SK-N-SH (cell line): ENCODE results near the gene TMEM131. TPM values are rescaled to one million over a fixed set of nuclear protein-coding genes. Genes with fewer than 3 reads are reported as not detected.

Source experiments
- CTCF ChIA-PET: fragments of 300-600, 350-600 bp; formaldehyde crosslinking; extraction: SDS; loops from one replicate; lab custom pipeline; 2021; lab: Yijun Ruan, JAX
- POLR2A ChIA-PET: fragments of 350-600 bp; sonication (Branson Sonifier 250); formaldehyde crosslinking; extraction: SDS; loops from one replicate; lab custom pipeline; 2020; ENCODE audit warnings: antibody characterized with exemption, inconsistent platforms; lab: Yijun Ruan, JAX
- DNase-seq: peaks from one replicate; pipeline ENCODE4 v3.0.0; 2012
- H2AFZ ChIP-seq: fragments of 200-600 bp; sonication (generic); 2 replicates; pipeline ENCODE4 v1.8.1; 2016; ENCODE audit warnings: antibody characterized with exemption, mild to moderate bottlenecking, low read depth
- H3F3A ChIP-seq: fragments of 200-600 bp; sonication (generic); replicated peaks from 2 replicates; pipeline ENCODE3; 2016; ENCODE audit warnings: antibody characterized with exemption, mild to moderate bottlenecking; ENCODE audit not compliant: insufficient read depth
- H3K27ac ChIP-seq, 2 experiments: fragments of 200-500 bp in 1 of 2; fragments of 200-600 bp in 1 of 2; sonication (Bioruptor generic) in 1 of 2; sonication (generic), shearing (Covaris generic) in 1 of 2; 2 replicates each; pipeline versions ENCODE4 v1.5.1 to v1.6.1; 2014 to 2016; ENCODE audit warnings: low read depth in 2 of 2, inconsistent platforms in 1 of 2, low read length in 1 of 2, mild to moderate bottlenecking in 1 of 2, mixed read lengths in 1 of 2
- H3K27me3 ChIP-seq: fragments of 200-600 bp; sonication (generic), shearing (Covaris generic); 2 replicates; pipeline ENCODE4 v1.6.1; 2016; ENCODE audit warnings: mixed run types; ENCODE audit not compliant: insufficient read depth
- H3K36me3 ChIP-seq, 2 experiments: fragments of 200-500 bp in 1 of 2; fragments of 200-600 bp in 1 of 2; sonication (Bioruptor generic) in 1 of 2; sonication (generic) in 1 of 2; replicated peaks in 1 of 2; 2 replicates each; pipeline versions ENCODE3 to v1.5.1; 2014 to 2016; ENCODE audit warnings: low read length in 1 of 2, mild to moderate bottlenecking in 1 of 2; ENCODE audit not compliant: insufficient read depth in 2 of 2, control insufficient read depth in 1 of 2
- H3K4me1 ChIP-seq, 2 experiments: fragments of 200-500 bp in 1 of 2; fragments of 200-600 bp in 1 of 2; sonication (Bioruptor generic) in 1 of 2; sonication (generic), shearing (Covaris generic) in 1 of 2; 2 replicates each; pipeline versions ENCODE4 v1.5.1 to v1.6.1; 2014 to 2016; ENCODE audit warnings: low read depth in 1 of 2, low read length in 1 of 2, mixed run types in 1 of 2; ENCODE audit not compliant: insufficient read depth in 2 of 2, control insufficient read depth in 1 of 2
- H3K4me2 ChIP-seq: fragments of 200-600 bp; sonication (generic), shearing (Covaris generic); 2 replicates; pipeline ENCODE4 v1.6.1; 2017; ENCODE audit warnings: mixed run types
- H3K4me3 ChIP-seq, 2 experiments: fragments of 200-500 bp in 1 of 2; fragments of 200-600 bp in 1 of 2; sonication (Bioruptor generic) in 1 of 2; sonication (generic), shearing (Covaris generic) in 1 of 2; 2 replicates each; pipeline versions ENCODE4 v1.5.1 to v1.8.1; 2014 to 2016; ENCODE audit warnings: low read depth in 2 of 2, inconsistent platforms in 1 of 2, low read length in 1 of 2, mild to moderate bottlenecking in 1 of 2, mixed read lengths in 1 of 2, moderate library complexity in 1 of 2
- H3K79me2 ChIP-seq: fragments of 200-600 bp; sonication (generic); 2 replicates; pipeline ENCODE4 v1.8.1; 2017; ENCODE audit warnings: mild to moderate bottlenecking; ENCODE audit not compliant: insufficient read depth
- H3K9ac ChIP-seq: fragments of 200-600 bp; sonication (generic); 2 replicates; pipeline ENCODE4 v1.6.1; 2017; ENCODE audit warnings: mixed run types
- H3K9me2 ChIP-seq: fragments of 200-600 bp; sonication (generic); 2 replicates; pipeline ENCODE4 v1.6.1; 2017; ENCODE audit warnings: mixed run types
- H3K9me3 ChIP-seq: fragments of 200-600 bp; sonication (generic); 2 replicates; pipeline ENCODE4 v1.6.1; 2017; ENCODE audit warnings: mixed run types, mild to moderate bottlenecking, moderate library complexity
- H4K20me1 ChIP-seq: fragments of 200-600 bp; sonication (generic); 2 replicates; pipeline ENCODE4 v1.6.1; 2017; ENCODE audit warnings: mild to moderate bottlenecking, mixed run types; ENCODE audit not compliant: insufficient read depth
- CHD2 ChIP-seq: fragments of 150-350 bp; IDR thresholded peaks from 2 replicates; pipeline ENCODE4 v1.6.1; 2018; ENCODE audit warnings: low read length; ENCODE audit not compliant: partially characterized antibody
- ELF1 ChIP-seq: IDR thresholded peaks from 2 replicates; pipeline ENCODE4 v1.4.0; 2012
- FOXJ3 ChIP-seq: sonication (generic); formaldehyde crosslinking; IDR thresholded peaks from 2 replicates; pipeline ENCODE4 v1.5.1; 2020; ENCODE audit warnings: mild to moderate bottlenecking, missing genetic modification reagents
- GATA2 ChIP-seq: sonication (generic); formaldehyde crosslinking; IDR thresholded peaks from 2 replicates; pipeline ENCODE4 v1.5.0; 2020; ENCODE audit warnings: mild to moderate bottlenecking, missing genetic modification reagents
- MEF2A ChIP-seq: IDR thresholded peaks from 2 replicates; pipeline ENCODE4 v1.4.0; 2012; ENCODE audit warnings: low read depth, borderline replicate concordance
- MXI1 ChIP-seq: IDR thresholded peaks from 2 replicates; pipeline ENCODE4 v1.6.1; 2012; ENCODE audit warnings: mild to moderate bottlenecking, low read depth, low read length, improper control_type of control experiment
- RAD21 ChIP-seq: IDR thresholded peaks from 2 replicates; pipeline ENCODE4 v1.6.1; 2012; ENCODE audit warnings: mild to moderate bottlenecking, low read length
- RCOR1 ChIP-seq: fragments of 150-350 bp; IDR thresholded peaks from 2 replicates; pipeline ENCODE4 v1.6.1; 2017; ENCODE audit warnings: antibody characterized with exemption, low read length
- RFX5 ChIP-seq: IDR thresholded peaks from 2 replicates; pipeline ENCODE4 v1.6.1; 2012; ENCODE audit warnings: mild to moderate bottlenecking, improper control_type of control experiment, low read length
- USF2 ChIP-seq: fragments of 150-350 bp; IDR thresholded peaks from 2 replicates; pipeline ENCODE4 v1.6.1; 2017; ENCODE audit warnings: antibody characterized with exemption, low read length, low read depth, borderline replicate concordance
- WGBS: methylation state at CpG from one replicate; pipeline ENCODE4 v1.1.6; 2017; ENCODE audit warnings: low lambda C conversion rate; 5-methylcytosine and 5-hydroxymethylcytosine counted together
- polyA plus RNA-seq, 3 experiments: library from polyadenylated mRNA; depleted of rRNA; stranded (reverse); fragments of >200 nt; gene quantifications; 2 replicates each; pipeline ENCODE4 v1.2.3, GENCODE V29; 2012

TMEM131 gene
- polyA plus RNA-seq, 1 of the 3 experiments (the other 2 are of a cell fraction), result 9.1 TPM

GRCh38 chr2:97765933-97766332 is 229.8 kb downstream of the TMEM131 start:
- no peaks in the 10 kb centered on the region for H3K27me3 ChIP-seq
- no peaks in the 10 kb centered on the region for H4K20me1 ChIP-seq
- H3K9ac ChIP-seq, result no peak overlapping the region
- no peaks in the 10 kb centered on the region for H3K79me2 ChIP-seq
- ChIA-PET POLR2A (no interaction called here), CTCF (interaction anchor here (0.7 to 1.4 kb wide), 2 partner anchors 9 to 25 kb away, joined by 3 read pairs; no protein-coding TSS in a partner anchor)
- WGBS, result 96% methylated on average over 4 of the region's 4 CpGs
- H3K27ac ChIP-seq, result no peak overlapping the region
- DNase-seq, result no peak
- no peak overlapping the region for H2AFZ ChIP-seq
- no peak overlapping the region for H3K4me3 ChIP-seq
- no peaks in the 10 kb centered on the region for H3F3A ChIP-seq
- no peaks in the 10 kb centered on the region; a peak in 1 of 4 replicates for H3K4me1 ChIP-seq
- H3K36me3 ChIP-seq, result peaks cover 0 to 56% of the 10 kb centered on the region in 2 experiments
- H3K9me3 ChIP-seq, result no peaks in the 10 kb centered on the region
- no peak for TF ChIP-seq GATA2 (CRISPR knock-in tag)
- H3K9me2 ChIP-seq, result no peaks in the 10 kb centered on the region
- no peak overlapping the region for H3K4me2 ChIP-seq

GRCh38 chr2:97764559-97765263 is 231.0 kb downstream of the TMEM131 start:
- no peak for DNase-seq
- Histone ChIP-seq H3K4me3 (no peak overlapping the region), H3K27ac (no peak overlapping the region), H3K4me2 (no peak overlapping the region), H3K79me2 (no peaks in the 10 kb centered on the region), H4K20me1 (no peaks in the 10 kb centered on the region), H2AFZ (no peak overlapping the region), H3K9me3 (no peaks in the 10 kb centered on the region), H3K9ac (no peak overlapping the region), H3K9me2 (no peaks in the 10 kb centered on the region), H3F3A (no peaks in the 10 kb centered on the region), H3K36me3 (peaks cover 5 to 56% of the 10 kb centered on the region in 2 experiments), H3K4me1 (no peaks in the 10 kb centered on the region; a peak in 1 of 4 replicates), H3K27me3 (no peaks in the 10 kb centered on the region)
- CTCF ChIA-PET, result interaction anchor here (1.4 to 3.7 kb wide), 3 partner anchors 10 to 25 kb away, joined by 3 to 14 read pairs (median 6); no protein-coding TSS in a partner anchor
- TF ChIP-seq FOXJ3 (CRISPR knock-in tag) (no peak), CHD2 (no peak), ELF1 (no peak), MEF2A (no peak)
- POLR2A ChIA-PET, result no interaction called here
- WGBS, result 96% methylated on average over 7 of the region's 11 CpGs

- Histone ChIP-seq H3K4me3 (no peak overlapping the region), H3K9me2 (no peaks in the 10 kb centered on the region), H3K36me3 (peaks cover 8 to 67% of the 10 kb centered on the region in 2 experiments), H3K4me2 (no peak overlapping the region), H3K27ac (no peak overlapping the region), H3K27me3 (no peaks in the 10 kb centered on the region), H3F3A (no peaks in the 10 kb centered on the region), H3K9ac (no peak overlapping the region), H3K4me1 (no peaks in the 10 kb centered on the region; a peak in 1 of 4 replicates), H3K9me3 (no peaks in the 10 kb centered on the region), H2AFZ (no peak overlapping the region)
- 90% methylated on average over 20 of the region's 20 CpGs for WGBS
- ChIA-PET CTCF (interaction anchor here (0.9 to 3.7 kb wide), 5 partner anchors 9 to 506 kb away, joined by 3 to 14 read pairs (median 3); no protein-coding TSS in a partner anchor), POLR2A (no interaction called here)
- no peak for DNase-seq
- TF ChIP-seq RAD21, result no peak
- no peak for TF ChIP-seq GATA2 (CRISPR knock-in tag)
- no peak for TF ChIP-seq USF2
- no peak for TF ChIP-seq RCOR1
- no peak for TF ChIP-seq RFX5
- TF ChIP-seq MXI1, result no peak
- TF ChIP-seq MEF2A, result no peak
- TF ChIP-seq, all 33 proteins: peak for 0
- Histone ChIP-seq H4K20me1 (no peaks in the 10 kb centered on the region), H3K79me2 (no peaks in the 10 kb centered on the region)
Observed at GRCh38 chr2:97763176-97763845, 232.4 kb downstream of the TMEM131 start.
